Measurements from ENCODE around the gene SMU1.

SMU1 gene

GRCh38 chr9:33049680-33050361 is 26.7 kb downstream of the SMU1 start:
- H3K27ac ChIP-seq = no peak overlapping the region
- TF ChIP-seq, protein P1, sequence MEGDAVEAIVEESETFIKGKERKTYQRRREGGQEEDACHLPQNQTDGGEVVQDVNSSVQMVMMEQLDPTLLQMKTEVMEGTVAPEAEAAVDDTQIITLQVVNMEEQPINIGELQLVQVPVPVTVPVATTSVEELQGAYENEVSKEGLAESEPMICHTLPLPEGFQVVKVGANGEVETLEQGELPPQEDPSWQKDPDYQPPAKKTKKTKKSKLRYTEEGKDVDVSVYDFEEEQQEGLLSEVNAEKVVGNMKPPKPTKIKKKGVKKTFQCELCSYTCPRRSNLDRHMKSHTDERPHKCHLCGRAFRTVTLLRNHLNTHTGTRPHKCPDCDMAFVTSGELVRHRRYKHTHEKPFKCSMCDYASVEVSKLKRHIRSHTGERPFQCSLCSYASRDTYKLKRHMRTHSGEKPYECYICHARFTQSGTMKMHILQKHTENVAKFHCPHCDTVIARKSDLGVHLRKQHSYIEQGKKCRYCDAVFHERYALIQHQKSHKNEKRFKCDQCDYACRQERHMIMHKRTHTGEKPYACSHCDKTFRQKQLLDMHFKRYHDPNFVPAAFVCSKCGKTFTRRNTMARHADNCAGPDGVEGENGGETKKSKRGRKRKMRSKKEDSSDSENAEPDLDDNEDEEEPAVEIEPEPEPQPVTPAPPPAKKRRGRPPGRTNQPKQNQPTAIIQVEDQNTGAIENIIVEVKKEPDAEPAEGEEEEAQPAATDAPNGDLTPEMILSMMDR (conservative IDR thresholded peaks at IDR 0.05; ENCODE audit: low read depth, low read length) = no peak
- no peak overlapping the region for H3K9ac ChIP-seq
- no peak overlapping the region for H2AFZ ChIP-seq (ENCODE audit: low read depth)
- no peaks in the 10 kb centered on the region for H3K27me3 ChIP-seq (ENCODE audit: insufficient read depth, low read depth)
- H4K20me1 ChIP-seq (ENCODE audit: insufficient read depth) = no peaks in the 10 kb centered on the region
- no peaks in the 10 kb centered on the region for H3K79me2 ChIP-seq (ENCODE audit: insufficient read depth, low read depth)
- H3K36me3 ChIP-seq (ENCODE audit: insufficient read depth) = no peaks in the 10 kb centered on the region
- no peaks in the 10 kb centered on the region for H3K4me1 ChIP-seq (ENCODE audit: low read depth, poor library complexity, severe bottlenecking)
- H3K4me2 ChIP-seq = no peak overlapping the region
- no peak overlapping the region for H3K4me3 ChIP-seq (IDR thresholded peaks at IDR 0.05; ENCODE audit: insufficient read depth, low read depth, low read length)

GRCh38 chr9:33048054-33048465 is 28.4 kb downstream of the SMU1 start:
- Histone ChIP-seq H3K4me1 (ENCODE audit: low read depth, poor library complexity, severe bottlenecking) (no peaks in the 10 kb centered on the region), H3K79me2 (ENCODE audit: insufficient read depth, low read depth) (no peaks in the 10 kb centered on the region), H3K4me2 (no peak overlapping the region), H3K4me3 (IDR thresholded peaks at IDR 0.05; ENCODE audit: insufficient read depth, low read depth, low read length) (no peak overlapping the region), H2AFZ (ENCODE audit: low read depth) (no peak overlapping the region), H4K20me1 (ENCODE audit: insufficient read depth) (no peaks in the 10 kb centered on the region), H3K27me3 (ENCODE audit: insufficient read depth, low read depth) (no peaks in the 10 kb centered on the region), H3K9ac (no peak overlapping the region), H3K36me3 (ENCODE audit: insufficient read depth) (no peaks in the 10 kb centered on the region), H3K27ac (no peak overlapping the region)
- TF ChIP-seq, protein P1 (conservative IDR thresholded peaks at IDR 0.05; ENCODE audit: low read depth, low read length) = no peak

GRCh38 chr9:33046061-33046460 is 30.4 kb downstream of the SMU1 start:
- no peak overlapping the region for H3K4me2 ChIP-seq
- H3K27ac ChIP-seq = no peak overlapping the region
- TF ChIP-seq, protein P1 (conservative IDR thresholded peaks at IDR 0.05; ENCODE audit: low read depth, low read length) = no peak
- H3K27me3 ChIP-seq (ENCODE audit: insufficient read depth, low read depth) = no peaks in the 10 kb centered on the region
- H3K36me3 ChIP-seq (ENCODE audit: insufficient read depth) = no peaks in the 10 kb centered on the region
- no peaks in the 10 kb centered on the region for H3K79me2 ChIP-seq (ENCODE audit: insufficient read depth, low read depth)
- no peak overlapping the region for H3K4me3 ChIP-seq (IDR thresholded peaks at IDR 0.05; ENCODE audit: insufficient read depth, low read depth, low read length)
- H2AFZ ChIP-seq (ENCODE audit: low read depth) = no peak overlapping the region
- no peak overlapping the region for H3K9ac ChIP-seq
- no peaks in the 10 kb centered on the region for H4K20me1 ChIP-seq (ENCODE audit: insufficient read depth)
- H3K4me1 ChIP-seq (ENCODE audit: low read depth, poor library complexity, severe bottlenecking) = no peaks in the 10 kb centered on the region

DNA sequence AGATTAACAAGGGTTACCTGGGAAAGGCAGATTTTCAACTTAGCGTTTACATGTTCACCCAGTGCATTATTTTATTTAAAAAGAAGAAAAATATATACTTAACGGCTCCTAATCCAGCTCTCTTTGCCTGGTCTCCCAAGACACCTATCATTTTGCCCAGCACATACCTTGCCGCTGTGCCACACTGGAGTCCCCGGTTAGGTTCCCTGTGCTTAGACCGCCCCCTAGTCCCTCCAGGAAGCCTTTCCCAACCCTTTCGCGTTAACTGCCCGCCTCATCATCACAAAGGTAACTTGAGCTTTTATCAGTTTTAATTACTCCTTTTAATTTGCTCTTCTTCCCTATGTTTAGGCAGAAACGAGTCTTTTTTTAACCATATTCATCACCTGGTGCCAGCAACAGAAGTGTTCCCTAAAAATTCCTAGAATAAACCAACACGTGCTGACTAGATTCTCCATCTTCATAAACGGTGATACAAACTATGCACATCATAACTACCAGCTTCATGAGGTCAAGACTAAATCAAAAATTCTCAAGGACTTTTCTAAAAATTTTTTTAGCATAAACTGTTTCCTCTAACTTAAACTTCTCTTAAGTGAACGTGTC is 31.7 kb downstream of the SMU1 start:
- no peaks in the 10 kb centered on the region for H3K4me1 ChIP-seq (ENCODE audit: low read depth, poor library complexity, severe bottlenecking)
- no peaks in the 10 kb centered on the region for H3K36me3 ChIP-seq (ENCODE audit: insufficient read depth)
- H3K27ac ChIP-seq = no peak overlapping the region
- H4K20me1 ChIP-seq (ENCODE audit: insufficient read depth) = no peaks in the 10 kb centered on the region
- H3K27me3 ChIP-seq (ENCODE audit: insufficient read depth, low read depth) = no peaks in the 10 kb centered on the region
- TF ChIP-seq, protein P1 (conservative IDR thresholded peaks at IDR 0.05; ENCODE audit: low read depth, low read length) = no peak
- H3K4me3 ChIP-seq (IDR thresholded peaks at IDR 0.05; ENCODE audit: insufficient read depth, low read depth, low read length) = no peak overlapping the region
- no peaks in the 10 kb centered on the region for H3K79me2 ChIP-seq (ENCODE audit: insufficient read depth, low read depth)
- no peak overlapping the region for H3K9ac ChIP-seq
- H2AFZ ChIP-seq (ENCODE audit: low read depth) = no peak overlapping the region
- H3K4me2 ChIP-seq = no peak overlapping the region
